ENCODE data around the gene TAS2R60. TPM values are rescaled to one million over a fixed set of nuclear protein-coding genes. Genes with fewer than 3 reads are reported as not detected.

TAS2R60 gene
- polyA plus RNA-seq, 3 donors: 0.35 TPM; not detected in 2

GRCh38 chr7:143426479-143427142 is 16.6 kb upstream of the TAS2R60 start:
- peaks cover 0 to 13% (median 6%) of the 10 kb centered on the region in 7 donors for H3K9me3 Mint-ChIP-seq
- H3K27me3 Mint-ChIP-seq (ENCODE audit: low read depth in 3 of 3): peaks cover 0 to 3% (median 0%) of the 10 kb centered on the region in 3 donors
- H3K27ac Mint-ChIP-seq: no peak overlapping the region
- peak overlapping the region in 1 of 2 donors; percentile 18 for H3K27ac ChIP-seq (ENCODE audit: low read depth in 1 of 2, low read length in 2 of 2)
- no peak for DNase-seq
- peaks cover 24 to 26% of the 10 kb centered on the region in 2 donors for H3K36me3 Mint-ChIP-seq
- H2AFZ ChIP-seq (ENCODE audit: insufficient read depth, low read depth, low read length, poor library complexity, severe bottlenecking): no peak overlapping the region
- no peaks in the 10 kb centered on the region for H3K27me3 ChIP-seq (ENCODE audit: control insufficient read depth in 2 of 2, insufficient read depth in 2 of 2, low read length in 2 of 2)
- H3K9ac ChIP-seq (ENCODE audit: insufficient read depth, low read length, poor library complexity, severe bottlenecking): no peak overlapping the region
- no peak for TF ChIP-seq CTCF (IDR thresholded peaks at IDR 0.05)
- H3K36me3 ChIP-seq (replicated peaks in 1 of 2; ENCODE audit: control insufficient read depth in 1 of 2, insufficient read depth in 2 of 2, low read length in 2 of 2): peaks cover 0 to 21% of the 10 kb centered on the region in 2 donors
- H3K4me1 ChIP-seq (ENCODE audit: control insufficient read depth in 1 of 2, insufficient read depth in 2 of 2, low read length in 2 of 2): peaks cover 11 to 16% of the 10 kb centered on the region in 2 donors
- H3K4me3 ChIP-seq (replicated peaks in 1 of 3; ENCODE audit: low read depth in 2 of 3, low read length in 3 of 3): no peak overlapping the region
- H3K4me1 Mint-ChIP-seq: peaks cover 25% of the 10 kb centered on the region
- H3K4me3 Mint-ChIP-seq: no peak overlapping the region
- intact Hi-C loops (cut with micrococcal nuclease): no loop called here
- H3K79me2 ChIP-seq (ENCODE audit: insufficient read depth, low read length): no peaks in the 10 kb centered on the region
- peaks cover 0 to 3% of the 10 kb centered on the region in 2 donors for H3K9me3 ChIP-seq (replicated peaks in 1 of 2; ENCODE audit: control insufficient read depth in 1 of 2, insufficient read depth in 1 of 2, low read length in 2 of 2)
- no peak overlapping the region for H3K4me2 ChIP-seq (replicated peaks; ENCODE audit: extremely low read depth, low read length, poor library complexity, severe bottlenecking)
- 100% methylated on average over 1 of the region's 2 CpGs for WGBS (ENCODE audit: insufficient coverage)
- H4K20me1 ChIP-seq (ENCODE audit: insufficient read depth, low read length): no peaks in the 10 kb centered on the region

DNA sequence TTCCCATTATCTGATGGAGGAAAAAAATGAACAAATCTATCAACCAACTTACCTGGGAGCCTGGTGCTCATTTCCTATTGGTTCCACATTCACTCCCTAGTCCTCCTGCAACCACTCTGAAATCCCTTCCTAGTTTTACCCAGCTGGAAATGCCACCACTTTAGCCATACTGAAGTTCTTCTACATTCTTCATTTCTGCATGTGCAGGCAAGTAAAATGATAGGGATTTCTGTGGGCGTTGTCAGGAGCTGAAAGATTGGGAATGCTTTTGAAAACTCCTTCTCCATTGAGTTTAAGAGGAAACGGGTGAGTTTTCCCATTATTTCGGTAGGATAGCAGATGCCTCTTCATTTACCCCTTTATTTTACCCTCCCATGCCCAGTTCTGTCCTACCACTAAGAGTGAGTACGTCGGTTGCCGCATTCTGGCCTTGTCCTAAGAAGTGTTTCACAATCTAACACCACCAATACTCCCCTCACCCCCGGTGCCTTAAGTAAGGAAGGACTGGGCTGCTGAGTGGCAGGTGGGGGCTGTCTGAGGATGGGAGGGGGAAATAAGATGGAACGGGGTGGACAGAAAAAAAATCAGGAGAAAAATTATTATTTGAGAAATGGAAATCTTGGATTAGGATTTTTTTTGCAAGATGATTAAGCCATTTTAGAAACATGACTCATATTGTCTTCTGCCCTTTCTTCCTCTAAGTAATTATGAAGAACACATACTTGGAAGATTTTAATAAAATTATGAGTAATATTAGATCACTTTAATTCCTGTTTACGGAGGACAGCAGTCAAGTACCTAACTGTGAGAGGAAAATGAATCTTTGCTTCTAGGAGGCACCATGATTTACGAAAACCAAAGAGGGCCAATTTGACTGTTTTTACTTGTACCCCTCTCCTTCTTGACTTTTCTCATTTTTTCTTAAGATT is 13.2 kb upstream of the TAS2R60 start:
- intact Hi-C loops (cut with micrococcal nuclease): no loop called here
- WGBS (ENCODE audit: insufficient coverage): 80% methylated on average over 1 of the region's 10 CpGs
- TF ChIP-seq CTCF (IDR thresholded peaks at IDR 0.05): no peak
- H3K27me3 Mint-ChIP-seq (ENCODE audit: low read depth in 3 of 3): no peaks in the 10 kb centered on the region
- peak overlapping the region; percentile 47 for H3K4me2 ChIP-seq (replicated peaks; ENCODE audit: extremely low read depth, low read length, poor library complexity, severe bottlenecking)
- peaks cover 21% of the 10 kb centered on the region for H3K4me1 Mint-ChIP-seq
- DNase-seq: peak; percentile 32 to 46 (median 32)
- H3K9ac ChIP-seq (ENCODE audit: insufficient read depth, low read length, poor library complexity, severe bottlenecking): no peak overlapping the region
- H3K79me2 ChIP-seq (ENCODE audit: insufficient read depth, low read length): peaks cover 3% of the 10 kb centered on the region
- peak overlapping the region in 1 of 3 experiments; percentile 27 for H3K4me3 ChIP-seq (replicated peaks in 1 of 3; ENCODE audit: low read depth in 2 of 3, low read length in 3 of 3)
- H4K20me1 ChIP-seq (ENCODE audit: insufficient read depth, low read length): no peaks in the 10 kb centered on the region
- no peak overlapping the region for H2AFZ ChIP-seq (ENCODE audit: insufficient read depth, low read depth, low read length, poor library complexity, severe bottlenecking)
- no peaks in the 10 kb centered on the region for H3K9me3 ChIP-seq (replicated peaks in 1 of 2; ENCODE audit: control insufficient read depth in 1 of 2, insufficient read depth in 1 of 2, low read length in 2 of 2)
- peak overlapping the region; percentile 63 to 80 for H3K4me3 Mint-ChIP-seq
- H3K27me3 ChIP-seq (ENCODE audit: control insufficient read depth in 2 of 2, insufficient read depth in 2 of 2, low read length in 2 of 2): no peaks in the 10 kb centered on the region
- H3K27ac Mint-ChIP-seq: peak overlapping the region; percentile 58 to 96 (median 94)
- H3K4me1 ChIP-seq (ENCODE audit: control insufficient read depth in 1 of 2, insufficient read depth in 2 of 2, low read length in 2 of 2): peaks cover 11 to 16% of the 10 kb centered on the region in 2 donors
- H3K36me3 ChIP-seq (replicated peaks in 1 of 2; ENCODE audit: control insufficient read depth in 1 of 2, insufficient read depth in 2 of 2, low read length in 2 of 2): peaks cover 0 to 12% of the 10 kb centered on the region in 2 donors
- H3K36me3 Mint-ChIP-seq: peaks cover 4 to 25% of the 10 kb centered on the region in 2 donors
- H3K9me3 Mint-ChIP-seq: peaks cover 0 to 2% (median 0%) of the 10 kb centered on the region in 7 donors
- H3K27ac ChIP-seq (ENCODE audit: low read depth in 1 of 2, low read length in 2 of 2): peak overlapping the region; percentile 19 to 70

Data from CD14-positive monocyte (primary cell).